H1 (cell line): ENCODE measurements around the gene NDUFA8. TPM values are rescaled to one million over a fixed set of nuclear protein-coding genes. Genes with fewer than 3 reads are reported as not detected.

Source experiments
- CTCF ChIA-PET: fragments of 300-600 bp; sonication (Branson Sonifier 250); formaldehyde crosslinking; loops from one replicate; lab custom pipeline; 2021; ENCODE audit not compliant: partially characterized antibody; lab: Charles Lee
- POLR2A ChIA-PET: fragments of 300-600 bp; sonication (Branson Sonifier 250); formaldehyde crosslinking; loops from one replicate; lab custom pipeline; 2021; ENCODE audit warnings: inconsistent platforms; ENCODE audit not compliant: partially characterized antibody; lab: Charles Lee
- DNase-seq, 2 experiments: peaks; one replicate each; pipeline versions ENCODE4 v3.0.0 to v3.0.0-alpha.2; 2010 to 2022; ENCODE audit warnings: low spot score in 2 of 2, low read depth in 1 of 2, mixed read lengths in 1 of 2
- FAIRE-seq: peaks from 2 replicates; lab custom pipeline; 2011; peaks lifted over from hg19 to GRCh38; lab: Jason Lieb, UNC
- H2AFZ ChIP-seq: 2 replicates; pipeline ENCODE4 v1.8.1; 2012; ENCODE audit warnings: low read length, inconsistent platforms
- H2AK5ac ChIP-seq: 2 replicates; pipeline ENCODE4 v1.6.1; 2013; ENCODE audit warnings: low read depth, low read length
- H2BK120ac ChIP-seq: replicated peaks from 2 replicates; pipeline ENCODE3; 2013; ENCODE audit warnings: low read depth, low read length, inconsistent platforms
- H2BK12ac ChIP-seq: 2 replicates; pipeline ENCODE4 v1.6.1; 2013; ENCODE audit warnings: low read depth, low read length
- H2BK15ac ChIP-seq: 2 replicates; pipeline ENCODE4 v1.6.1; 2013; ENCODE audit warnings: low read length
- H2BK20ac ChIP-seq: 2 replicates; pipeline ENCODE4 v1.6.1; 2013; ENCODE audit warnings: low read length
- H2BK5ac ChIP-seq: 2 replicates; pipeline ENCODE4 v1.6.1; 2013; ENCODE audit warnings: low read depth, low read length
- H3K14ac ChIP-seq: 2 replicates; pipeline ENCODE4 v1.6.1; 2013; ENCODE audit warnings: inconsistent platforms; ENCODE audit not compliant: insufficient read length
- H3K18ac ChIP-seq: 2 replicates; pipeline ENCODE4 v1.6.1; 2013; ENCODE audit warnings: low read length; ENCODE audit errors: extremely low read depth
- H3K23ac ChIP-seq: 2 replicates; pipeline ENCODE4 v1.6.1; 2013; ENCODE audit warnings: inconsistent platforms; ENCODE audit not compliant: insufficient read length
- H3K23me2 ChIP-seq: 2 replicates; pipeline ENCODE4 v1.6.1; 2013; ENCODE audit warnings: low read depth, low read length
- H3K27ac ChIP-seq: 2 replicates; pipeline ENCODE4 v1.6.1; 2011; ENCODE audit warnings: low read depth, low read length, inconsistent platforms
- H3K27me3 ChIP-seq, 4 experiments: replicated peaks in 1 of 4; 1 replicate in 1 of 4; 2 replicates in 3 of 4; pipeline versions ENCODE4 v1.6.1 to v1.8.1; 2011 to 2013; ENCODE audit warnings: low read length in 3 of 4, mild to moderate bottlenecking in 3 of 4, inconsistent platforms in 2 of 4, mixed read lengths in 2 of 4, moderate library complexity in 1 of 4; ENCODE audit not compliant: control insufficient read depth in 3 of 4, insufficient read depth in 3 of 4; ENCODE audit errors: extremely low read depth in 1 of 4
- H3K36me3 ChIP-seq, 4 experiments: 2 replicates each; pipeline versions ENCODE4 v1.6.1 to v1.8.1; 2011 to 2013; ENCODE audit warnings: mild to moderate bottlenecking in 4 of 4, low read length in 3 of 4, moderate library complexity in 2 of 4, control low read depth in 1 of 4, inconsistent platforms in 1 of 4; ENCODE audit not compliant: insufficient read depth in 4 of 4, control insufficient read depth in 2 of 4
- H3K4ac ChIP-seq: replicated peaks from 2 replicates; pipeline ENCODE3; 2013; ENCODE audit warnings: low read length, low read depth, mixed read lengths, inconsistent platforms; ENCODE audit not compliant: insufficient read length
- H3K4me1 ChIP-seq, 4 experiments: replicated peaks in 1 of 4; 1 replicate in 1 of 4; 2 replicates in 3 of 4; pipeline versions ENCODE4 v1.6.1 to v1.8.1; 2011 to 2013; ENCODE audit warnings: low read length in 3 of 4, inconsistent platforms in 2 of 4, mixed read lengths in 1 of 4; ENCODE audit not compliant: insufficient read depth in 4 of 4, control insufficient read depth in 3 of 4
- H3K4me2 ChIP-seq, 2 experiments: 2 replicates each; pipeline versions ENCODE4 v1.6.1 to v1.8.1; 2011 to 2013; ENCODE audit warnings: low read depth in 2 of 2, low read length in 2 of 2, control low read depth in 1 of 2, inconsistent platforms in 1 of 2, mild to moderate bottlenecking in 1 of 2; ENCODE audit not compliant: insufficient read depth in 1 of 2
- H3K4me3 ChIP-seq, 4 experiments: fragments of 200-600, 300-600 bp in 1 of 4; sonication (generic), shearing (Covaris generic), sonication (Bioruptor Twin) in 1 of 4; 2 replicates each; pipeline versions ENCODE4 v1.5.1 to v1.8.1; 2011 to 2016; ENCODE audit warnings: low read length in 4 of 4, low read depth in 3 of 4, control low read depth in 2 of 4, inconsistent platforms in 2 of 4, mild to moderate bottlenecking in 2 of 4, mixed read lengths in 1 of 4, moderate library complexity in 1 of 4; ENCODE audit not compliant: insufficient read depth in 2 of 4; ENCODE audit errors: extremely low read depth in 1 of 4
- H3K56ac ChIP-seq: replicated peaks from 2 replicates; pipeline ENCODE3; 2013; ENCODE audit warnings: low read depth, mild to moderate bottlenecking, mixed read lengths, low read length, inconsistent platforms; ENCODE audit not compliant: insufficient read length
- H3K79me1 ChIP-seq: 2 replicates; pipeline ENCODE4 v1.6.1; 2013; ENCODE audit warnings: low read depth, low read length, control low read depth
- H3K79me2 ChIP-seq, 2 experiments: 2 replicates each; pipeline versions ENCODE4 v1.6.1 to v1.8.1; 2012 to 2013; ENCODE audit warnings: low read length in 2 of 2, mild to moderate bottlenecking in 2 of 2, inconsistent platforms in 1 of 2; ENCODE audit not compliant: insufficient read depth in 2 of 2, control insufficient read depth in 1 of 2
- H3K9ac ChIP-seq, 4 experiments: replicated peaks in 1 of 4; 1 replicate in 1 of 4; 2 replicates in 3 of 4; pipeline versions ENCODE4 v1.6.1 to v1.8.1; 2011 to 2013; ENCODE audit warnings: low read depth in 3 of 4, low read length in 3 of 4, control low read depth in 2 of 4, mild to moderate bottlenecking in 2 of 4, moderate library complexity in 2 of 4, inconsistent platforms in 1 of 4; ENCODE audit errors: extremely low read depth in 1 of 4
- H3K9me3 ChIP-seq, 2 experiments: 2 replicates each; pipeline versions ENCODE4 v1.6.1 to v1.8.1; 2012 to 2013; ENCODE audit warnings: mild to moderate bottlenecking in 2 of 2, moderate library complexity in 2 of 2, control low read depth in 1 of 2, inconsistent platforms in 1 of 2, low read depth in 1 of 2, low read length in 1 of 2, mixed read lengths in 1 of 2; ENCODE audit not compliant: insufficient read depth in 2 of 2
- H4K20me1 ChIP-seq, 2 experiments: replicated peaks in 1 of 2; 2 replicates each; pipeline versions ENCODE3 to v1.8.1; 2011 to 2013; ENCODE audit warnings: inconsistent platforms in 2 of 2, low read length in 2 of 2, mild to moderate bottlenecking in 1 of 2; ENCODE audit not compliant: insufficient read depth in 2 of 2, control insufficient read depth in 1 of 2
- H4K5ac ChIP-seq: 2 replicates; pipeline ENCODE4 v1.6.1; 2013; ENCODE audit warnings: low read length, low read depth, mixed read lengths, inconsistent platforms; ENCODE audit not compliant: insufficient read length
- H4K8ac ChIP-seq: 2 replicates; pipeline ENCODE4 v1.8.0; 2013; ENCODE audit warnings: mild to moderate bottlenecking, moderate library complexity, low read length, inconsistent platforms; ENCODE audit not compliant: insufficient read depth; ENCODE audit errors: extremely low read depth
- H4K91ac ChIP-seq: replicated peaks from 2 replicates; pipeline ENCODE3; 2013; ENCODE audit warnings: low read length, mixed read lengths, inconsistent platforms; ENCODE audit not compliant: insufficient read length
- BCL11A ChIP-seq, 2 experiments: IDR thresholded peaks; one replicate each; pipeline ENCODE4 v1.6.1; 2011; ENCODE audit warnings: low read depth in 2 of 2, low read length in 2 of 2, mild to moderate bottlenecking in 2 of 2
- CREB1 ChIP-seq: IDR thresholded peaks from 2 replicates; pipeline ENCODE4 v1.6.1; 2012; ENCODE audit warnings: inconsistent platforms
- CTCF ChIP-seq, 3 experiments: IDR thresholded peaks; 1 replicate in 2 of 3; 2 replicates in 1 of 3; pipeline versions ENCODE4 v1.5.1 to v1.6.1; 2011; ENCODE audit warnings: low read length in 3 of 3, mild to moderate bottlenecking in 3 of 3, inconsistent platforms in 2 of 3, low read depth in 1 of 3, moderate library complexity in 1 of 3; ENCODE audit not compliant: insufficient read depth in 1 of 3; ENCODE audit errors: control extremely low read depth in 1 of 3
- HDAC6 ChIP-seq: IDR thresholded peaks from one replicate; pipeline ENCODE4 v1.7.1; 2012; ENCODE audit warnings: low read depth, mild to moderate bottlenecking, inconsistent platforms, low read length, moderate library complexity
- POLR2AphosphoS5 ChIP-seq: IDR thresholded peaks from 2 replicates; pipeline ENCODE4 v1.6.1; 2011; ENCODE audit warnings: low read depth, low read length
- RNF2 ChIP-seq: fragments of 200-900, 300-1000 bp; sonication (generic); IDR thresholded peaks from 2 replicates; pipeline ENCODE4 v1.7.1; 2016; ENCODE audit warnings: borderline replicate concordance, low read depth, mild to moderate bottlenecking, antibody characterized with exemption, low read length; ENCODE audit not compliant: poor library complexity, severe bottlenecking; ENCODE audit errors: missing control alignments
- TAF1 ChIP-seq: IDR thresholded peaks from 2 replicates; pipeline ENCODE4 v1.6.1; 2011; ENCODE audit warnings: mild to moderate bottlenecking, low read depth, low read length
- WGBS, 2 experiments: shearing (Covaris generic) in 1 of 2; methylation state at CpG; one replicate each; pipeline versions ENCODE4 v1.1.6 to v1.1.7; 2013 to 2015; ENCODE audit warnings: low lambda C conversion rate in 2 of 2, mixed read lengths in 2 of 2, inconsistent platforms in 1 of 2, low coverage in 1 of 2, missing lambda C conversion rate in 1 of 2; ENCODE audit not compliant: insufficient replicate concordance in 2 of 2, insufficient coverage in 1 of 2, insufficient read length in 1 of 2; ENCODE audit errors: extremely low coverage in 1 of 2, missing lambda C conversion rate in 1 of 2; 5-methylcytosine and 5-hydroxymethylcytosine counted together
- polyA plus RNA-seq, 7 experiments: library from polyadenylated mRNA; depleted of rRNA in 3 of 7; stranded (reverse) in 5 of 7; unstranded in 2 of 7; fragments of >200 nt in 5 of 7; fragments of 200-250 nt in 2 of 7; gene quantifications; 1 replicate in 5 of 7; 2 replicates in 1 of 7; 4 replicates in 1 of 7; pipeline versions ENCODE4 v1.2.1 to v1.2.3, GENCODE V29; 2011 to 2013; ENCODE audit warnings: missing spikeins in 2 of 7, mixed read lengths in 2 of 7
- total RNA-seq: library from RNA; stranded (reverse); fragmentation: NEBNext Ultra II Directional; extraction: Animal tissue kit (Norgen Biotek cat#: 25700); gene quantifications from 2 replicates; pipeline ENCODE4 v1.2.1, GENCODE V29; 2021

The NDUFA8 gene
- total and polyA plus RNA-seq, 2 of the 8 experiments (the other 6 are each of a cell fraction or from before 2014, with no cell fraction given): 61.0 to 73.8 TPM

- POLR2A ChIA-PET: no interaction called here
- Histone ChIP-seq H2BK120ac (no peak overlapping the region), H3K9me3 (no peaks in the 10 kb centered on the region), H2AFZ (no peak overlapping the region), H2BK15ac (no peak overlapping the region), H2BK20ac (no peak overlapping the region), H3K79me1 (no peaks in the 10 kb centered on the region), H3K14ac (no peak overlapping the region)
- CTCF ChIA-PET: interaction anchor here (0.6 to 2.3 kb wide), 7 partner anchors 11 to 73 kb away, joined by 3 to 14 read pairs (median 4); partner anchors contain the start of genes MORN5 and NDUFA8
- no peak for DNase-seq
- TF ChIP-seq BCL11A (IDR thresholded peaks at IDR 0.05; ENCODE audit: low read depth in 2 of 2, low read length in 2 of 2): no peak
- no peak for TF ChIP-seq POLR2AphosphoS5
- TF ChIP-seq RNF2: no peak
- no peak for TF ChIP-seq CREB1
- no peak for TF ChIP-seq HDAC6
- no peak for TF ChIP-seq CTCF (IDR thresholded peaks at IDR 0.05; ENCODE audit: control extremely low read depth in 1 of 3, insufficient read depth in 1 of 3, low read depth in 1 of 3, low read length in 3 of 3)
- no peak for TF ChIP-seq TAF1
- TF ChIP-seq, all 59 proteins: peak for 0
- no peak overlapping the region for H4K8ac ChIP-seq
- no peaks in the 10 kb centered on the region for H3K4me1 ChIP-seq
- 91% methylated on average over 4 of the region's 7 CpGs; no CpG with 5 or more reads in 1 of the 2 experiments for WGBS, 2 experiments
- H3K4ac ChIP-seq: no peak overlapping the region
- no peak for FAIRE-seq
- no peak overlapping the region for H3K9ac ChIP-seq
- no peaks in the 10 kb centered on the region for H4K20me1 ChIP-seq
- 0 out of 2 replicates have a peak overlapping the region, but pooled peaks have one; percentile 2 for H2AK5ac ChIP-seq
- no peaks in the 10 kb centered on the region for H3K79me2 ChIP-seq
- no peak overlapping the region for H3K23ac ChIP-seq
- no peak overlapping the region for H3K4me3 ChIP-seq
- no peaks in the 10 kb centered on the region for H3K23me2 ChIP-seq
- no peak overlapping the region for H4K91ac ChIP-seq
- H2BK5ac ChIP-seq: no peak overlapping the region
- no peak overlapping the region for H4K5ac ChIP-seq
- no peak overlapping the region for H3K56ac ChIP-seq
- no peak overlapping the region for H3K27ac ChIP-seq
- no peaks in the 10 kb centered on the region for H3K36me3 ChIP-seq
- no peak overlapping the region for H3K18ac ChIP-seq
- no peak overlapping the region for H3K4me2 ChIP-seq
- no peak overlapping the region for H2BK12ac ChIP-seq
- peaks cover 0 to 4% (median under 1%) of the 10 kb centered on the region in 4 experiments; a peak in 2 of 7 replicates for H3K27me3 ChIP-seq
These were observed 12.6 kb upstream of the NDUFA8 start for GRCh38 chr9:122172131-122172530.
